Right lung (tissue), 5 donors: ENCODE data around the gene C16orf86. TPM values are rescaled to one million over a fixed set of nuclear protein-coding genes. Genes with fewer than 3 reads are reported as not detected.

Source experiments
- DNase-seq, 2 donors: peaks; one replicate each; pipeline ENCODE4 v3.0.0-alpha.2; 2013
- polyA plus RNA-seq, 5 donors: library from polyadenylated mRNA; unstranded; fragments of 120-200 nt; gene quantifications; one replicate each; pipeline versions ENCODE4 v1.2.1 to v1.2.3, GENCODE V29; 2013; ENCODE audit warnings: inconsistent platforms in 1 of 5, low replicate concordance in 1 of 5; ENCODE audit not compliant: insufficient read length in 5 of 5, insufficient read depth in 1 of 5

The C16orf86 gene
- polyA plus RNA-seq, 5 donors = 2.0 to 3.4 (median 3.1) TPM

DNA sequence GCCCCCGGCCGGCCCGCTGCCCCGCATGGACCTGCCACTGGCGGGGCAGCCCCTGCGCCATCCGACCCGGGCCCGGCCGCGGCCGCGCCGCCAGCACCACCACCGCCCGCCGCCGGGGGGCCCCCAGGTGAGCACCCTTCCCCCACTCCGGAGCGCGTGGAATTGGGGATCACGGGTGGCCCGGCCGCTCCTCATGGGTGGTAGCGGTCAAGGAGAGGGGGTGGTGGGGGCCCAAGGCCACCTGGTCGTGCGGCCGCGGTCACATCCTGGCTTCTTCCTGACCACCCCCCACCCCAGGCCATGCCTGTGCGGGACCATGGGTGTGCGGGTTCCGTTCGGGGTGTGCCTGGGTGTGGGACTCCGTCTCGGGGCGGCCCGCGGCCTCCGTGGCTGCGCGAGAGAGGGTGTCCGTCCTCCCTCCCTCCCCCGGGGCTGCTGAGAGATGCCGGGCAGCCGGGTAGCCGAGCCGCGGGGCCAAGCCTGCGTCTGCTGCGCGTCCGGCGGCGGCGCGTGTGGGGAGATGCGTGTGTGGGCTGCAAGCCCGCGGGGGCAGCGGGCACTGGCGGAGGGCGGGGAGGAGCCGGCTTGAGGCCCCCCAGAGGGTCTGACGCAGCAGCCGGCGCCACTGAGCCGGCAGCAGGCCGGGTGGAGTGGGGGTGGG lies 13.4 kb upstream of the C16orf86 start:
- no peak for DNase-seq

DNA sequence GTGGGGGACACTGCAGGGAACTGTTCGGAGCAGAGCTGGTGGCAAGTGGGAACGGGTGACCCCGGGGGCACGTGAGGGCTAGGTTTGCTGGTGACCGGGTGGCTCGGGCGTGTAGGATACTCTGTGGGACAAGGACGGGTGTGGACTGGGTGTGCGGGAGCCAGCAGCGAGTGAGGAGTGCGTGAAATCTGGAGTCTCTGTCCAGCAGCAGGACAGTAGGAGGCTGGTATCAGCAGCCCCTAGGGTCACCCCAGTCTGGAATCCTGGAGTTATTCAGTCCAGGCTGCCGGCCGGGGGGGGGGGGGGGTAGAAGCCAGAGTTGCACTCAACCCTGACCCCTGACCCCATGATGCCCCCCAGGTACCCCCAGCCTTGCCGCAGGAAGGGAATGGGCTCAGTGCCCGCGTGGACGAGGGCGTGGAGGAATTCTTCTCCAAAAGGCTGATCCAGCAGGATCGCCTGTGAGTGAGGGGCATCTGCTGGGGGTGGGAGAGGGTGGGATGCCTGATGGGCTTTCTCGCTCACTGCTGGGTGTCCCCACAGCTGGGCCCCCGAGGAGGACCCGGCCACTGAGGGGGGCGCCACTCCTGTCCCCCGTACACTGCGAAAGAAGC lies 12.7 kb upstream of the C16orf86 start:
- no peak for DNase-seq

DNA sequence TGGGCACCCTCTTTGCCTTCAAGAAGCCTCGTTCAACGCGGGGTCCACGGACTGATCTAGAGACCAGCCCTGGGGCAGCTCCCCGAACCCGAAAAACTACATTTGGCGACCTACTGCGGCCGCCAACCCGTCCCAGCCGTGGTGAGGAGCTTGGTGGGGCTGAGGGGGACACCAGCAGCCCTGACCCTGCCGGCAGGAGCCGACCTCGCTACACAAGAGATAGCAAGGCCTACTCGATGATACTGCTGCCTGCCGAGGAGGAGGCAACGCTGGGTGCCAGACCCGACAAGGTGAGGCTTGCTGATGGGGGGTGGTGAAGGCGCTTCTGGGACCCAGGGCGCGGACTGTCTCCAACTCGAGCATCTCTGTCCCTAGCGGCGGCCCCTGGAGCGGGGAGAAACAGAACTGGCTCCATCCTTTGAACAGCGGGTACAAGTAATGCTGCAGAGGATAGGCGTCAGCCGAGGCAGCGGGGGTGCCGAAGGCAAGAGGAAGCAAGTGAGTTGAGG lies 12.2 kb upstream of the C16orf86 start:
- DNase-seq = no peak

DNA sequence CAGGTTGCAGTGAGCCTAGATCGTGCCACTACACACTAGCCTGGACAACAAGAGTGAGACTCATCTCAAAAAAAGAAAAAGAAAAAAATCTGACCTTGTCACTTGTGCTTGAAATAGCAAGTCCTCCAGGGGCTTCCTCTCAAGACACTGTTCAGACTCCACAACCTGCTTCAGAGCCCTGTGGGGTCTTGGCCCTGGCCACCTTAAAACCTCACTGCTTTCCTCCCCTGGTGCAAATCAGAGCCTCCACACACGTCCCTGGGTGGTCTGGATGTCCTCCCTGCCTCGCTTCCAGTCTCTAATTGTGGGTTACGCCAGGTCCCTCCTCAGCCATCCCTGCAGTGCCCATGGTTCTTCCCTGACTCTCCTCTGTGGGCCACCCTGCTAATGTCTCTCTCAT lies 11.3 kb upstream of the C16orf86 start:
- no peak for DNase-seq

DNA sequence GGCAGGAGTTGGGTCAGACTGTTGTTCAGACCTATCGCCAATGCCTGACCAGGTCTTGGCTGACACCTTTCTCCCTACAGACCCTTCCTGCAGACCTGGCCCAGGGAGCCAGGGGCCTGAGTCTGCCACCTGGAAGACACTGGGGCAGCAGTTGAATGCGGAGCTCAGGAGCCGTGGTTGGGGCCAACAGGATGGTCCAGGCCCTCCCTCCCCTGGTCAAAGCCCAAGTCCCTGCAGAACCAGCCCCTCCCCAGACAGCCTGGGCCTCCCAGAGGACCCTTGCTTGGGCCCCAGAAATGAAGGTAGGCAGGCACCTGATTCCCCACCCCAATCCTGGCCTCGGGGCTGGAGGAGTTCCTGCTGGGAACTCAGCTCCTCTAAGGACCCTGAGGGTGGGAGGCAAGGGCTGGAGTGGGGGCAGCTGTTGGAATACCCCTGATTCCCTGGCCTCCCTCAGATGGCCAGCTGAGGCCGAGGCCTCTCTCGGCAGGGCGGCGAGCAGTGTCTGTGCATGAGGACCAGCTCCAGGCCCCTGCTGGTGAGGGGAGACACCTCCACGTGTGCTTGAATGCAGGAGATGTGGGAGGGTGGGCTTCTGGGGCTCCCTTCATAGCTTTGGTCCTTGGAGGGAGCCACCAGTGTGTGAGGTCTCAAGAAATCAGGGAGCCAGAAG lies 10.1 kb upstream of the C16orf86 start:
- no peak for DNase-seq

DNA sequence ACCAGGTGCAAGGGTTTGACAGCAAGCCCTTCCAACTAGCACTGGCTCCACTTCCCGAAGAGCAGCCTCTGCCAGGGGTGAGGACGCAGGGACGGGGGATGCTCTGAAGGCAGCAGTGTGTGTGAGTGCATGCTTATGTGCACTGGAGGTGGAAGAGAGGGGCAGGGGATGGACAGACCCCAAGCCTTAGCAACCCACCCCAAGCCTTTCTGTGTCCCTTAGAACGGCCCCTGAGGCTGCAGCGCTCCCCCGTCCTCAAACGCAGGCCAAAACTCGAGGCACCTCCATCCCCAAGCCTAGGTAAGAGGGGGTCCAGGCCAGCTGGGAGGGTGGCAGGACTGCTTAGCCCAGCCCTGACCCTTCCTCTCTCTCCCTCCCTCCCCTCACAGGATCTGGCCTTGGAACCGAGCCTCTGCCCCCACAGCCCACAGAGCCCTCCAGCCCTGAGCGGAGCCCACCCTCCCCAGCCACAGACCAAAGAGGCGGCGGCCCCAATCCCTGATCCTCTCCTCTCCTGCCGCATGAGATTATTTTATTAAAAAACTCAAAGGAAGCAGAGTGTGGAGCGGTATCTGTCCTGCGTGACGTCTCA lies 9.5 kb upstream of the C16orf86 start:
- no peak for DNase-seq

DNA sequence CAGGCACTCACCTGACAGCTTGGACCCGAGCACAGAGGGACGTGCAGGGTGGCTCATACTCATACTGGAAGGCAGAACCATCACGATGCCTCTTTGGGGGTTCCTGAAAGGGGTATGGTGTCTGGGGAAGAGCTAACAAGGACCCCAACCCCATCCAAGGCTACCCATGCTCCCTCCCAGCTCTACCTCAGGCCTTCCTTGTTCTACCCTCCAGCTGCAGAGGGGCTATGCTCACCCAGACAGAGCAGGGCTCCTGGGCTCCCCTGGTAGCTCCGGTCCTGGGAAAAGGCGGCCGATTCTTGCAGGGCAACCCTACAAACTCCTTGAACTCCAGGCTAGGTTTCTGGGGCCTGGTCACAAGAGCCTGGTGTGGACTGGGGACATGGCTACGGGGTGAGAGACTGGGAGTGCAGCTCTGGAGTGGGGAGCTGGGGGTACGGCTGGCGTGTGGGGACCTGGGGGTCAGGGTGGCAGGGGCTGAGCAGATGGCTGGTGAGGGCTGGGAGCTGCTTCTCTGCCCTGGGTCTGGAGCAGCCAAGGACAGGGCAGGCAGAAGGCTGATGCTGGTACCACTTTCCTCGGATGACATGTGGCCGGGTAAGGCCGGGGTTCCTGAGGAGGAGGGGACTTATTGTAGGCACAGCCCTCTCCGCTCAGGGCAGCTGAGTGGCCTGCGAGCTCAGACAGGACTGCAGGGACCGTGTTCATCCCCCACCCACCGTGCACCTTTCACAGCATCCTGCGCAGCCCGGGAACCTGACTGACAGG lies 8.7 kb upstream of the C16orf86 start:
- DNase-seq = no peak

DNA sequence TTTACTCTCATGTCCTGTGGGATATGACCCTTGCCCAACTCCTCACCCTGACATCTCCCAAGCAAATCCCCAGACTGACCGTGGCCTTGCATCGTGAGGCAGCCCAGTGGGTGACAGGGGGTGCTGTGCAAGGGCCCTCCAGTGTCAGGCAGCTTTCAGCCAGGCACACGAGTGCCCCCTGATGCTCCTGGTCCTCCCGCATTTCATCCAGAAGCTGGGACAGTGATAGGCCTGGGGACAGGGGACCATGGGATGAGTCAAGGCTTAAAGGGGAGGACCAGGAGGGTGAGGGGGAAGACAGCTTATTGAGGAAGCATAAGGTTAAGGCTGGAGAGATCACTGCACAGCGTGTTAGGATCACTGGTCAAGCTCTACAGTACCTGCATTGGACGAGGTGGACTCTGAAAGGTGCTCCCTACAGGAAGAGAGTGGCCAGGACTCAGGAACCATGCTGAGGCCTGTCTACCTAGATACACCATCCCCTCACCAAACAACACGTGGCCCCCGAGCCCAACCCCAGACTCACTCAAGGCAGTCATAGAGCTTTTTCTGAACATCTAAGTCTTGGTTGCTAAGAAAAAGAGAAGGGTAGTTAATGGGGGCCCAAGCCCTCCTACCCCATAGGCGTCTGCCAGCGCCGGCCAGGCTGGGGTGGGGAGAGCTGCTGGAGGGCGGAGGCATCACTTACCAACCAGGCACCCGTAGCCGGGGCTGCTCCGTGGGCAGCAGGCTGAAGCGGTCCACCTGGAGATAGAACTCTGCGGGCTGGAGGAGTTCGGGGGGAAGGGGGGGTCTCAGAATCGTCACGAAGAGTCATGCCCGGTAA lies 7.6 kb upstream of the C16orf86 start:
- DNase-seq = no peak

DNA sequence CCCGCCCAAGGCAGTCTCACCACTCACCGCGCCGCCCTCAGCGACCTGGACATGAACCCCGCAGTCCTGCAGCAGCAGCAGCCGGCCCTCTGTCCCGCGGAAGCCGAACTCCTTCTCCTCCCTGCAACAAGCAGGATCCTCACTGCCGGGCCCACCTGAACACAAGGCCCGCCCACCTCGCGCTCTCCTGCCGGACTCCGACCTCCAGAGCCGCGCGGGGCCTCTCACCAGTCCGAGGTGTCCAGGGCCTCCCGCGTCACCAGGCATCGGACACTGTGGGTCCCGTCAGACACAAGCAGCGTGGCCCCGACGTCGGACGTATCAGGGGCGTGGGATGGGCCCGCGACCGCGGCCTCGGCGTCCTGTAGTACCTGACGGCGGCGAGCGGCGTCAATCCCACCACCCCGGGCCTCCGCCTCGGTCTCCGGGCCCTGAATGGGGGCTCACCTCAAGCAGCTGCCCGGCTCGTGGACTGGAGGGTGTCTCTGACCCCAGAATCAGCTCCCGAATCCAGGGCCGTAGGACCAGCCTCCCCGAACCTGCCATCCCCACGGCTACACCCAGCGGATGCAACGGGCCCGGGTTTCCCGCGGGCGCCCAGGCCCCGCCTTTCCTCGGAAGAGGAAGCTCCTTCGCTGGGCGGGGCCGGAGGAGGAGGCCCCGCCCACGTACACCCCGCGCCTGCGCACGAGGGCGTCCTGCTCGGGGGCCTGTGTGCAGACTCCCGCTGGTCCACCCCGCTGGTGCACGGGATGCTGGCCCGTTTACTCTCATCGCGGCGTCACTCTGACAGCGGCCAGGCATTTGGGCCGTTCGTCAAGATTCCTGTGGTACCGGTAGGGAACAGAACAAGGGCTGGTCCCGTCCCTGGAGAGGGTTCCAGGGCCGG lies 6.7 kb upstream of the C16orf86 start, which contains the start of gene ACD:
Gene ACD, minus strand, starts transcription at position 586 of the 889 bp plus-strand sequence. Its CDS starts 40 bp downstream, at position 546.
- DNase-seq = peak; percentile 92 to 94

DNA sequence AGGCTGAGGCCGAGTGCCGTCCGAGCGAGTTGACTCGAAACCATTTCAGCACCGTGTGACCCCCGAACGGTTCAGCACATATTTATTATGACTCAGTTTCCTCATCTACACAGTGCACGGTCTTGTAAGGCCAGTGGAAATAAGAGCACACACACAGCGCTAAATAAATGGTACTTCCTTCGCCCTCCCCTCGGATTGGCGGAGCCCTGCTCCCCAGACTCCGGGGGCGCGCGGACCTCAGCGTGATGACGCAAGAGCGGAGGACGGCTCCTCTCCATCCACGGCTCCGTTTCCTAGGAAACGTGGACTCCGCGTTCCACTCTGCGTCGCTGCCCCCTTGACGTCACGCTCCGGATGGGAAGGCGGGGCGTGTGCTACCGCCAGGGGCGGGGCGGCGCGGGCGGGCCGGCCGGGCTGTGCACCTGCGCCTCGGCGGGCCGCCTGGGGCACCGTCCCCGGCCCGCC lies 6.0 kb upstream of the C16orf86 start, which contains the start of gene PARD6A:
Gene PARD6A, plus strand, starts transcription at position 397 of the 465 bp plus-strand sequence. CDS start 79 bp downstream, outside the sequence.
- DNase-seq = peak; percentile 93 to 94

DNA sequence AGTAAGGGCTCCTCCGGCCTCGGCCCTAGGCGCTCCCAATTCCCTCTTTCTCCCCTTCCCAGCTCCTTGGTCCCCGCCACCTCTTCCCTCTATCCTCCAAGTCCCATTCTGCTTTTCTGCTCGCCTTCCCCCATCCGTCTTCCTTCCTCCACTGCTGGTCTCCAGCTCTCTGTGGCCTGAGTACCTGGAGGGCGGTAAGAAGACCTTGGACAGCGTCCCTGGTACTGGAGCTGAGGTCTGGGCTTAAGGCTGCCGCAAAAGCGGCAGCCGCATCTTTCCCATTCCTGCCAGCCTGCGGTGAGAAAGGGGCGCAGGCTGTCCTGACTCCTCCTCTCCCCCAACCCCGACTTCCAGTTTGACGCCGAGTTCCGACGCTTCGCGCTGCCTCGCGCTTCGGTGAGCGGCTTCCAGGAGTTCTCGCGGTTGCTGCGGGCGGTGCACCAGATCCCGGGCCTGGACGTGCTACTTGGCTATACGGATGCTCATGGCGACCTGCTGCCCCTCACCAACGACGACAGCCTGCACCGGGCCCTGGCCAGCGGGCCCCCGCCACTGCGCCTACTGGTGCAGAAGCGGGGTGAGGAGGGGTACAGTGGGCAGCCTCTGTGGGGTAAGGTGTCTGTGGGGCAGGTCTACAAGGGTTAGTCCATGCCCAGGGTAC lies 5.4 kb upstream of the C16orf86 start:
- DNase-seq = no peak

DNA sequence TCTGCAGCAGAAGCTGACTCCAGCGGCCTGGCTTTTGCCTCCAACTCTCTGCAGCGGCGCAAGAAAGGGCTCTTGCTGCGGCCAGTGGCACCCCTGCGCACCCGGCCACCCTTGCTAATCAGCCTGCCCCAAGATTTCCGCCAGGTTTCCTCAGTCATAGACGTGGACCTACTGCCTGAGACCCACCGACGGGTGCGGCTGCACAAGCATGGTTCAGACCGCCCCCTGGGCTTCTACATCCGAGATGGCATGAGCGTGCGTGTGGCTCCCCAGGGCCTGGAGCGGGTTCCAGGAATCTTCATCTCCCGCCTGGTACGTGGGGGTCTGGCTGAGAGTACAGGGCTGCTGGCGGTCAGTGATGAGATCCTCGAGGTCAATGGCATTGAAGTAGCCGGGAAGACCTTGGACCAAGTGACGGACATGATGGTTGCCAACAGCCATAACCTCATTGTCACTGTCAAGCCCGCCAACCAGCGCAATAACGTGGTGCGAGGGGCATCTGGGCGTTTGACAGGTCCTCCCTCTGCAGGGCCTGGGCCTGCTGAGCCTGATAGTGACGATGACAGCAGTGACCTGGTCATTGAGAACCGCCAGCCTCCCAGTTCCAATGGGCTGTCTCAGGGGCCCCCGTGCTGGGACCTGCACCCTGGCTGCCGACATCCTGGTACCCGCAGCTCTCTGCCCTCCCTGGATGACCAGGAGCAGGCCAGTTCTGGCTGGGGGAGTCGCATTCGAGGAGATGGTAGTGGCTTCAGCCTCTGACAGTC lies 4.5 kb upstream of the C16orf86 start:
- DNase-seq = no peak

DNA sequence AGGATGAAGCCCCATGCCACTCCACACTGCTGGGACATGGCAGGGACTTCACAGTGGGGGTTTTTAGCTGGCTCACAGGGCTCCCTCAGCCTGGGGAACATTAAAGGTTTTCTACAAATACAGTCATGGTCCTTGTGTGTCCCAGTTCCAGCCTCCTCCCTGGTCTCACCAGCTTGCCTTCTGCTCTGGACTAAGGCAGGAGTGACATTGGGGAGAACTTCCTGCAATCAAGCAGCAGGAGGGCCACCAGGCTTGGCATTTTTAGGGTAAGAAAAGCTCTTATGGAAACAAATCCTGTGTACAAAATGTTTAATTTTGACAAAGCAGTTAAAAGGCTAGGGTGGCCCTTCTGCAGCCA lies 4.0 kb upstream of the C16orf86 start:
- DNase-seq = no peak

DNA sequence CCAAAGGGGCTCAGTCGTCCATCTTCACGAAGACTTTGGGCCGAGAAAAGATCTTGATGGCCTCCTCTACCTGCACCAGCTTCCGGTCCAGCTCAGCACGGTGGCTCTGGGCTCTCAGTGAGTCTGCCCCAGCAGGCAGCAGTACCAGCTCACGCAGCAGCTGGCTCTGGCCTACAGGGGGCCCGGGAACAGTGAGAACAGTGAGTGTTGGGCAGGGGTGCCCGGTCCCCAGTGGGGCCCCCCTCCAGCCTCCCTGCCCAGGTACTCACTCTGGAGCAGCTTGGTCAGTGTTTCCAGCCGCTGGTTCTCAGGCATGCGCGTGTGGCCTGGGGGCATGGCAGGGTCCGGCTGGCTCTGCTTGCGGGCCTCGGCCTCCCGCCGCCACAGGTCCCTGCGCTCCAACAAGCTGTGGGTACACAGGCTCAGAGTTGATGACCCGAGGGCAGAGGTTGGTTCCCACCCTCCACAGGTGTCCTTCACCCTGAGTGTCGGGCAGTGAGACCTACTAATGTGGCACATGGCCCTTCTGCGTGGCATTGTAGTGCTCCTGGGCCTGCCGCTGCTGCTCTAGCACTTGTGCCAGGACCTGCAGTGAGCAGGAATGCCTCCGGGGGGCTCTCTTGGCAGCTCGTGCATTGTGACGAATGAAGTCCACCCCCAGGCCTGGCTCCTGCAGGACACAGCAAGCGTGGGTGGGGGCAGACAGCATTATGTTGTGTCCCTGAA lies 3.3 kb upstream of the C16orf86 start:
- no peak for DNase-seq

DNA sequence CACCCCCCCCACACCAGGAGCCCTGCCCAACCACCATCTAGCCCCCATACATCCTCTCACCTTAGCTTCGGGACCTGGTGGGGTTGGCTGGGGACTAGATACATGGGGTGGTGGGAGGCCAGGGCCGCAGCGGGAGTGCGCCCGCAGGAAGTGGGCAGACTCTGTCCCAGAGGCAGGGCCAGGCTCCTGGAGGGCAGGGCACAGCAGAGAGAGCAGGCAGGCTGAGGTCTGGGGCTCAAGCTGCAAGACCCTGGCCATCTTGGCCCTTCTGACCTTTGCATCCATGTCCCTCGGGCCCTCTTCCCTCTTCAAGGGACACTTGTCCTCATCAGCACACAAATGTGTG lies 2.8 kb upstream of the C16orf86 start:
- no peak for DNase-seq

DNA sequence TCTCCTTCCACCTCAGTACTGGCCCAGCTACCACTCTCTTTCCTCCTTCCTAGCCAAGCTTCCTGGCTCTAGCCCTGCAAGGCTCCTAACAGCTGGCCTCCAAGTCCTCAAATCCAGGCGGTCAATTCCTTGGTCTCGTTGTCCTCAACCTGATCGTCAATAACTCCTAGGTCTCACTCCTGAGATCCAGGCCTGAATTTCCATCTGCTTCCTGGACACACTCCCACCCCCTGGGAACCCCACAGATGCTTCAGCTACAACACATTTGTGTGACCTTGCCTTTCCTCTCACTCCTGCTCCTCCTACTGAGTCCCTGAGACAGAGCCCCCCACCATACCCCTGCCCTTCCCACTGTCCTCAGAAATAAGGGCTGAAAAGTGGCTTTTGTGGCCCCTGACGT lies 2.4 kb upstream of the C16orf86 start:
- DNase-seq = no peak

DNA sequence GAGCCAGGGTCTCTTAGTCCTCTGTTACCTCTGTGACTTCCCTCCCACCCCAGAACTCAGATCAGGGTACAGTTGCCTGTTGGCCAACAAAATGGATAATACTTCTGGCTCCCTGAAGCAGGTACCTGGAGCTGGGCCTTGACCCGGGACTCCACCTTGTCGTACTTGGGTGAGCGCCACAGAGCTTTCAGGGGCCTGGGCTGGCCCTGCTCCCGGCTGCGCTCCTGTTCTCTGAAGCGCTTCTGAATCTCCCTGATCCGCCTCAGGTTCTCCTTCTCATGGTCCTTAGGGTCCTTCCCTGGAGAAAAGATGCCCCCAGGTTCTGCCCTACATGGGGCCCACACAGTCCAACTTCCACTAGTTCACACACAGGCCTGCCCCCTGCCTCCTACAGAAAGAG lies 1.7 kb upstream of the C16orf86 start:
- no peak for DNase-seq

DNA sequence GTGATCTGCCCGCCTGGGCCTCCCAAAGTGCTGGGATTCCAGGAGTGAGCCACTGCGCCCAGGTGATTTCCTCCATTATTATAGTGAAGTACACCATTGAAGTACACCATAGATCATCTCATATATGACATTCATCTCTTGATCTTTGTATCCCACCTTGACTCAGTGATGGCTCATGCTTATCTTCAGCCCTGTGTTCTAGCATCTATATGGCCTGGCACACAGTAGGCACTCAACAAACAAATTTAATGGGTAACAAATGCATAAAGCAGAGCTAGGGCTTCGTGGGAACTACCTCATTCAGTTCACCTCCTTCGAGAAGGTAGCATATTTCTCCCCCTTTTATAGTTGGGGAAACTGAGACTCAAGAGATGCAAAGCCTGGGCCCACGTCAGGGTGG lies 1.0 kb upstream of the C16orf86 start:
- DNase-seq = no peak
